Activated naive CD4-positive, alpha-beta T cell treated with anti-CD3 and anti-CD28 coated beads, Interleukin-2, amount 50 U/mL, for 72 hours (primary cell): Measurements from ENCODE around the gene GZMA. TPM values are rescaled to one million over a fixed set of nuclear protein-coding genes. Genes with fewer than 3 reads are reported as not detected.
"Not testable (repeated sequence)": the region's sequence is repeated elsewhere in the genome, so short reads cannot be mapped to it uniquely, and the experiment has no call there.

Experiments used
- ATAC-seq, 2 donors: fragments of 150-1000 bp; cut with Tn5 transposase; 2 replicates each; pipeline ENCODE4 v1.10.0; 2021; ENCODE audit warnings: mild to moderate bottlenecking in 2 of 2, moderate library complexity in 2 of 2
- DNase-seq, 2 donors: peaks; one replicate each; pipeline ENCODE4 v3.0.0; 2021 to 2022; ENCODE audit warnings: low spot score in 2 of 2
- H3K27ac Mint-ChIP-seq, 2 donors: one replicate each; pipeline ENCODE4 v1.8.0; 2022; ENCODE audit warnings: mild to moderate bottlenecking in 2 of 2, mixed read lengths in 2 of 2
- H3K36me3 Mint-ChIP-seq, 2 donors: one replicate each; pipeline ENCODE4 v1.8.0; 2022; ENCODE audit warnings: mixed read lengths in 2 of 2
- H3K9me3 Mint-ChIP-seq, 2 donors: one replicate each; pipeline ENCODE4 v1.8.0; 2022; ENCODE audit warnings: mixed read lengths in 2 of 2
- total RNA-seq, 2 donors: library from RNA; stranded (reverse); gene quantifications; one replicate each; pipeline ENCODE4 v1.2.3, GENCODE V29; 2022

Gene GZMA
- total RNA-seq, result 1 to 10 TPM; 1.7 to 3.3 TPM

DNA sequence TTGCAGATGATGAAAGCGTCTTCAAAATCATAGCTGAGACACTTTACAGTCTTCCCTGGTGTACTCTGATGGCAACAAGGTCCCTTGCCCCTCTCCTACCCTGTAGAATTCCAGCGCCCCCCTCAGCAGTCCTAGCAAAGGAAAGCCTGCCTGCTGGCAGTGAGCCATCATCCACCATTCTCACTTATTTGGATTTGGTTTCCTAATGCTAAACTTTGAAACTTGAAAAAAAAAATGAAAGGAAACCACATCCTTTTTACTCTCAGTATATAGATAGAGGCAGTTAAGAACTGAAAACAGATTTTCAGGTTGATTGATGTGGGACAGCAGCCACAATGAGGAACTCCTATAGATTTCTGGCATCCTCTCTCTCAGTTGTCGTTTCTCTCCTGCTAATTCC is at the start of gene GZMA:
GZMA (plus strand) TSS at position 299 of the 400 bp plus-strand sequence; CDS start at position 336, 37 bp downstream.
- DNase-seq, result peak in 1 of 2 donors; percentile 31
- peak within 1 kb of the TSS; percentile 3 to 83 for H3K27ac Mint-ChIP-seq
- peaks cover 25 to 30% of the 10 kb centered on the region in 2 donors for H3K9me3 Mint-ChIP-seq
- H3K36me3 Mint-ChIP-seq, result peaks cover 27 to 42% of the 10 kb centered on the region in 2 donors
- peak; percentile 82 to 94 for ATAC-seq

DNA sequence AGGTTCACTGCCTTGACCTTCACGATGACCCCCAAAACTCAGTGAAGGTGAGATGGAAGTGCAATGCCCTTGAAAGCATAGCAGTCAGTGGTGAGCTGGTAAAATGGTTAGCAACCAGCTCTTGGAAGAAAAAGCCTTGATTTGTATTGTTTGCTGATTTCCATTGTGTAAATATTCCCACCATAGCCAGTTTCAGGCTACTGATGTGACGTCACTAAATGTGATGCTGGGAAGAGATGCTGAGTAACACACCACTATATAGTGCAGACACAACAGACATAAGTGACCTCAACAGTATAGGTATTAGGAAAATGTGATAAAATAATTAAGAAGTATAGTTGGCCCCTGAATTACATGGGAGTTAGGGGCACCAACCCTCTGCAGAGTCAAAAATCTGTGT is 47.3 kb upstream of the GZMA start:
- ATAC-seq, result no peak
- Mint-ChIP-seq H3K27ac (no peak overlapping the region), H3K9me3 (peaks cover 16 to 20% of the 10 kb centered on the region in 2 donors), H3K36me3 (peaks cover 19 to 23% of the 10 kb centered on the region in 2 donors)
- DNase-seq, result no peak

DNA sequence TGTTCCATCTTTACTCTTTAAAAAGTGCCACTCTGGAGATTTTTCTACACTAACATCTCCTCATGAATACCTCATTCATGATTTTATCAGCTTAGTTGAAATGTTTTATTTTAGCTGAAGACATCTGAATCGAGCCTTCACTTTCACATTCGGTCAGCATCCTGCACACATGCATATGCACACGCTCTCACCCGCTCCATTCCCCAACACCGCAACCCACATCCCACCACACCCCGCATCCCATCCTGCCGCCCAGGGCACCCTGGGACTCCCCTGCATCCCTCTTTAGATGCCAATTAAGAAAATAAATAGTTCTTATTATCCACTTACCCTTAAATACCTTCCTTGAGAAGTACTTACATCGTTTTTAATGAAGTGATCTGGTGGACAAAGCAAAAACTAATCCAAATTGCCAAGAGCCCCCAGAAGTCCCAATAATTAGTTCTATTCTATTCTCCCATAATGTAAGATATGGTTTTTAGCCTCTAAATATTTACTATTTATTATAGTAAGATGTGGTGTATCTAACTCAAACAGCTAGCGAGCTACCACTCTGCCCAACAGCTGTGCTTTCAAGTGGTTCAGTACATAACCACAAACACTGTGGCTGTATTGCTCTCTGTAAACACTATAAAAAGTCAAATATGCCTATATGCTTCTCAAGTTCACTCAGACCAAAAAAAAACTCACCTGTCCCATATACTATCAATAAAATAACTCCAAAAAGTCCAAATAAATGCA is 40.2 kb upstream of the GZMA start:
- H3K9me3 Mint-ChIP-seq, result peaks cover 7 to 11% of the 10 kb centered on the region in 2 donors
- peaks cover 10 to 14% of the 10 kb centered on the region in 2 donors for H3K36me3 Mint-ChIP-seq
- peak; percentile 39 to 57 for DNase-seq
- peak; percentile 78 to 89 for ATAC-seq
- peak overlapping the region; percentile 58 to 61 for H3K27ac Mint-ChIP-seq

DNA sequence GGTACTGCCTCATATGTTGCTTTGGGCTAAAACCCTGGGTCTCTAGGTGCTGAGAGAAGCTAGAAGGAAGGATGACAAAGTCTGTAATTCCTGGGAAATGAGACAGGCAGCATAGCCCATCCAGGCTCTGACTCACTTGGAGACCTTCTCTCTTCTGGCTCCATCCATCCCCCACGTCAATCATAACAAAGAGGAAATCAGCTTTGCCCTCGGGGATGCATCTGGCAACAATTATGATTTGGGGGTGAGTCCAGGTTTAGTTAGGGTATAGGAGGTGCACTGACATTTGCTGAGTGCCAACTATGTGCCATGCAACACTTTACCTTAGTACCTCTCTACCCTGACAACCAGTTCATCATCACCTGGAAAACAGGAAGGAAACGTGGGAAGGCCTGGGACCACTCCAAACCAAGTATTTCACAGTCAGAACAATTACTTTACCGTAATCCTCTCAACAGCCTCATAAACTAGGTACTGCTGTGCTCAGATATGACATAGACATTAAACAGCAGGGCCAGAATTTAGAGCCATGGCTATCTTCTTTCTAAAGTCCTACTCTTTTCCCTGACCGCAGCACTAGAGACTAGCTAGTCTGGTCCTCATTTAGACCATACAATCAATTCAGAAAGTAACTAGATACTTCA is 39.1 kb upstream of the GZMA start:
- H3K27ac Mint-ChIP-seq, result no peak overlapping the region
- ATAC-seq, result no peak

DNA sequence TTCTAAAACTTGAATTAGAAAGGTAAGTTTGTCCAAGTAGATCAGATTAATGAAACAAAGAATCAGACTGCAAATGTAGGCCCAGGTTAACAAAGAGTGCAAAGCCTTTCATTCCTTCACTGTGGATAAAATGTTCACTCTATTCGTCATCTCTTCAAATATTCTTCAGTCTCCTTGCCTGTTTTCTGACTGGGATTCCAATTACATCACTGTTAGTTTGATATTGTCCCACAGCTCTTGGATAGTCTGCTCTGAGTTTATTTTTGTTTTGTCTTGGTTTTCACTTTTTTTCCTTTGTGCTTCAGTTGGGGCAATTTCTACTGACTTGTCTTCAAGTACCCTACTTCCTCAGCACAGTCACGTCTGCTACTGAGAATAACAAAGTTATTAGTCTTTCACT is 38.5 kb upstream of the GZMA start:
- ATAC-seq (no peak), DNase-seq (no peak)
- H3K27ac Mint-ChIP-seq, result no peak overlapping the region
- peaks cover 10 to 14% of the 10 kb centered on the region in 2 donors for H3K36me3 Mint-ChIP-seq
- H3K9me3 Mint-ChIP-seq, result peaks cover 7 to 11% of the 10 kb centered on the region in 2 donors

More for the DNA sequence above, 39.1 kb upstream of the GZMA start:
- no peak for DNase-seq
- H3K36me3 Mint-ChIP-seq, result peaks cover 10 to 14% of the 10 kb centered on the region in 2 donors
- H3K9me3 Mint-ChIP-seq, result peaks cover 7 to 11% of the 10 kb centered on the region in 2 donors

DNA sequence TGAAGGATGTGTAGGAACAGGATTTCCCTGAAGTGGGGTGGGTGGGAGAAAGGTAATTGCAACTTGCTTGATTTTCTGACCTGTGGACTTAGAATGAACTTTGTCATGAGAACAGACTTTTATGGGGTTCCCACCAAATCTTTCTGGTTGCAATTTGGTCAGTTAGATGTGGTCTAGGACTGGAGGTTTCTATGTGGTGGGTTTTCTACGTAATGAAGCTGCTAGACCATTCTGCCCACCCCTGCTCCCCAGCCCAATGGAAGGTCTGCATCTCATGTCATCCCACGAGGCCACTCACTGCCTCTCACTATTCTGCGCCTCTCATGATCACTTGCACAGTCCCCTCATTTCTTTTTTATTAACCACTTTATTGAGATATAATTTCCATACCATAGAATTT is 37.9 kb upstream of the GZMA start:
- H3K27ac Mint-ChIP-seq, result no peak overlapping the region
- H3K36me3 Mint-ChIP-seq, result peaks cover 10 to 14% of the 10 kb centered on the region in 2 donors
- ATAC-seq (no peak), DNase-seq (no peak)
- peaks cover 9 to 14% of the 10 kb centered on the region in 2 donors for H3K9me3 Mint-ChIP-seq

DNA sequence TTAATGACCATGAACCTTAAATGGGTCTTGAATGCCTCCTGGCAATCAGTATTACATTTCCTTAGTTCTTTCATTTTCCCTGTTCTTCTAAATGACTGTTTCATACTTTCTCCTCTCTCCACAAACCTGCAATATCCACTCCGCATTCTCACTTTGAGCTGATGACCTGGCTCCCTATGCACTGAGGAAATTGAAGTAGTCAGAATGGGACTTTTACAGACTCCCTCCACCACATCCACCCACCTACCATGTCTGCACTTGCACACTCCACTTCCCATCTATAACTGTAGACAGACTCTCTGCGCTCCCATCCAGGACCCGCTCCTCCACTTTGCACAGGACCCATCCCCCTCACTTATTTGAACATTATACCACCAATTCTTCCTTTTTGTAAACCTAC is 36.2 kb upstream of the GZMA start:
- ATAC-seq (peak; percentile 56 to 71), DNase-seq (no peak)
- H3K27ac Mint-ChIP-seq, result peak overlapping the region in 1 of 2 donors; percentile 54
- H3K36me3 Mint-ChIP-seq, result peaks cover 0 to 10% of the 10 kb centered on the region in 2 donors
- peaks cover 12 to 13% of the 10 kb centered on the region in 2 donors for H3K9me3 Mint-ChIP-seq

DNA sequence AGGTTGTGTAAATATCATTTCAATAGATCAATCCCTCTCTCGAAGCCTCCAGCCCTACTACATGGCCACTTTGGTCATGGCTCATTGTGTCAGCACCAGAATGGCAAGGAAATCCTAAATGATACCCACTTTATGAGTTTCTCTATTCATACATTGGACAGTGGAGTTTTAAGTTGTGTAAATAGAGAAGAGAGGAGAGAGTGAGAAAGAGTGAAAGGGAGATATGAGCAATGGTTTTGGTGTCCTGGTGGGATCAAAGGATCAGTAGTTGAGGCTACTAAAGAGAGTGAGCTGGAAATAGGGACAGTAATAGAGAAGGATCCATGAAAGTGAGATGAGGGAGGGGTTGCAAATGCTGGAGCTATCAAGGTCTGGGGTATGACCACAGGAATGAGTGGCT is 31.5 kb upstream of the GZMA start:
- H3K36me3 Mint-ChIP-seq, result peaks cover 0 to 10% of the 10 kb centered on the region in 2 donors
- no peak overlapping the region for H3K27ac Mint-ChIP-seq
- H3K9me3 Mint-ChIP-seq, result peaks cover 8 to 10% of the 10 kb centered on the region in 2 donors
- DNase-seq, result no peak
- peak; percentile 39 to 69 for ATAC-seq

DNA sequence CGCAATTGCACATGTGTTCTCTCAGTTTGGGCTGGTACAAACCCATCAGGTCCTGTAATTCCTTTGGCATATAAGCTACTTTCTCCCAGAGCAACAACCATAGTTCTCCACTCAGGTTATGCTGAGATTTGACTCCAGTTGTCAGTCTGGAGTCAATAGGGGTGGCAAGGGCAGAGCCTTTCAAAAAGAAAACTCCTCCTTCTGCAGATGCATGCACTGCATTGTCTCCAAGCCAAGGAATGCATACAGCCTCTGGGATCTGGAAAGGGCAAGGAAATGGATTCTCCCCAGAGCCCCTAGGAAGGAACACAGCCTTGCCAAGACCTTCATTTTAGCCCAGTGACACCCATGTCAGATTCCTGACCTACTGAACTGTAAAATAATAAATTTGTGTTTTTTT is 31.0 kb upstream of the GZMA start:
- DNase-seq (no peak), ATAC-seq (no peak)
- Mint-ChIP-seq H3K36me3 (peaks cover 0 to 6% of the 10 kb centered on the region in 2 donors), H3K27ac (no peak overlapping the region), H3K9me3 (peaks cover 7 to 8% of the 10 kb centered on the region in 2 donors)

DNA sequence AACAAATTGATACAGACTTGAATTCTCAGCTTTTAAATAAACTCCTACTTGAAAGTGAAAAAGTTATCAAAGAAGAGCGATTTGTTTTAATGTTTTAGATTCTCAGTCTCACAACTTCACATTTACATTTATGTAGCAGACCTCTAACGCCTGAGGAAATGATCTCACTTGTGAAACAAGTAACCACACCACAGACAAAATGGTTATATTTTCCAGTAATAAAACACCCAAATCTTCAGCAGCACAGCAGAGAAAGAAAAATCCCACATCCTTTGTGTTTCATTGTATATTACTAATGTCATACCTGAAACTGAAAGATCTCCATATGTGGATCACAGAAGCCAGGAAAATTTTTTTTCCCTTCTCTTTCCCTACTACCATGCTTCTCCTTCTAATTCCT is 29.8 kb upstream of the GZMA start:
- no peak for DNase-seq
- H3K9me3 Mint-ChIP-seq, result peaks cover 5 to 8% of the 10 kb centered on the region in 2 donors
- ATAC-seq, result peak; percentile 87 to 89
- peak overlapping the region; percentile 13 to 71 for H3K27ac Mint-ChIP-seq
- H3K36me3 Mint-ChIP-seq, result no peaks in the 10 kb centered on the region

DNA sequence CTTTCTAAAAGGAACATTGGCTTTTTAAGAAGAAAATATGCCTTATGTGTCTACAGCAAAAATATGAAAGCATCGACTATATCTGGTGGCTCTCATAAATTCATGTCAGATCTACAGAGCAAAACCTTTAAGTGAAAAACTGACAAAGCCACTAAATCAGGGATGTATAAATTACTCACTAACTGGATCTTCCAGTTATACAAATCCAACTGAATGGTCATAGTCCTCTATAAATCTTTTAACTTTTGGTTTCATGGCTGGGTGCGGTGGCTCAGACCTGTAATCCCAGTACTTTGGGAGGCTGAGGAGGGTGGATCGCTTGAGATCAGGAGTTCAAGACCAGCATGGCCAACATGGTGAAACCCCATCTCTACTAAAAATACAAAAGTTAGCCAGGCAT is 29.2 kb upstream of the GZMA start:
- peaks cover 1 to 4% of the 10 kb centered on the region in 2 donors for H3K36me3 Mint-ChIP-seq
- peaks cover 8 to 12% of the 10 kb centered on the region in 2 donors for H3K9me3 Mint-ChIP-seq
- peak overlapping the region in 1 of 2 donors; percentile 71 for H3K27ac Mint-ChIP-seq
- ATAC-seq (peak; percentile 34 to 42), DNase-seq (no peak)

DNA sequence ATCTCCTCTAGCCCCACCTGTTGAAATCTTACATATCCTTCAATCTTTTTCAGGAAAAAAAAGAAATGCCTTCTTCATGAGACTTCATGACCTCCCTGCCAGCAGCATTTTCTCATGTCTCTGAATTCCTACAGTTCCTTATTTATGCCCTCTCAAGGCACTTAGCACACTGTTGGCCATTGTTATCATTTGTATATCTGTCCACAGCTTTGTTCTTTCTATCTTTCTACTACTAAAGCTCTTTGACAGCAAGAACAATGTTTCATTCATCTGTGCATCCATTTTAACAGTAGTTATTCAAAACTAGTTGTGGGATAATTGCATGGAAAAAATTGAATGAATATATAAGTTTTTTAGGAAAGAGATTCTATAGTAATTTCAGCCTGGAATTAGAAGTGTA is 20.9 kb upstream of the GZMA start:
- H3K9me3 Mint-ChIP-seq, result peaks cover 19 to 26% of the 10 kb centered on the region in 2 donors
- DNase-seq, result no peak
- no peak overlapping the region for H3K27ac Mint-ChIP-seq
- H3K36me3 Mint-ChIP-seq, result peaks cover 23 to 46% of the 10 kb centered on the region in 2 donors
- no peak for ATAC-seq

DNA sequence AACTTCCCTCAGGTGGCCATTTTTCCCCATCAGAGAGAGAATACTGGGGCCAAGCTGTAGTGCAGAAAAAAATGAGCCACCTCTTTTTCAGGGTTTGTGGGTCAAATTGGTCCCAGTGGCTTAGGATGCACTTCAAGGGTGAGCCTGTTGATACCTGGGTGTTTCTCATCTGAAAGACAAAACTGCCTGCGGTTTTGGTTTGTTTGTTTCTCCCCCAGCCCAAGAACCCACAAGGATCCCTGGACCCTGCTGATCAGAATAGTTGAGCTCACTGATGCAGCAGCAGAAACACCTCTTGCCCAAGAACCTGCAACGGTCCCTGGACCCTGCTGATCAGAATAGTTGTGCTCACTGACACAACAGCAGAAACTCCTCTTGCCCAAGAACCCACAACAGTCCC is 13.1 kb upstream of the GZMA start:
- Mint-ChIP-seq H3K9me3 (peaks cover 23 to 31% of the 10 kb centered on the region in 2 donors), H3K36me3 (peaks cover 11 to 12% of the 10 kb centered on the region in 2 donors)
- ATAC-seq, DNase-seq, H3K27ac Mint-ChIP-seq: not testable (repeated sequence)

DNA sequence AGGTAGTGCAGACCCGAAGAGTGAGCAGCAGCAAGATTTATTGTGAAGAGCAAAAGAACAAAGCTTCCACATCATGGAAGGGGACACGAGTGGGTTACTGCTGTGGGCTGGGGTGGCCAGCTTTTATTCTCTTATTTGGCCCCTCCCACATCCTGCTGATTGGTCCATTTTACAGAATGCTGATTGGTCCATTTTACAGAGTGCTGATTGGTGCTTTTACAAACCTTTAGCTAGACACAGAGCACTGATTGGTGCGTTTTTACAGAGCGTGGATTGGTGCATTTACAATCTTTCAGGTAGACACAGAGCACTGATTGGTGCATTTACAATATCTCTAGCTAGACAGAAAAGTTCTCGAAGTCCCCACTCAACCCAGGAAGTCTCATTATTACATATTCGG is 11.4 kb upstream of the GZMA start:
- DNase-seq, H3K27ac Mint-ChIP-seq, ATAC-seq: not testable (repeated sequence)
- Mint-ChIP-seq H3K36me3 (peaks cover 11 to 12% of the 10 kb centered on the region in 2 donors), H3K9me3 (peaks cover 19 to 24% of the 10 kb centered on the region in 2 donors)

DNA sequence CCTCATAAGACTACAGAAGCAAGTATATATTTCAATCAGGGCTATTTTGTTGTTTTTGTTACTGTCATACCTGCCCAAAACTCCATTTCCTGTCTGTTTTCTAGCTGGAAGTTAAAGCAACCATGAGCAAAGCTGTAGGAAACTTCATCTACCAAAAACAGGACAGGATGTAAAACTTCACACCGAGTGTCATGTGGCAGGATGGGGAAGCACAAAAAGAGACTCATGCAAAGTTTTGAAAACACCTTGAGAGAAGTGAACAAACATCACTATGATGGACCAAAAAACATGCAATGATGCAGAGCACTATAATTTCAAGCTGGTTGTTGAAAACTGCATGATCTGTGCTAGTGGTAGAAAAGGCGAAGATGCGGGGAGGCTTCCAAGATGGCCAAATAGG is 6.3 kb upstream of the GZMA start:
- ATAC-seq, result peak in 1 of 2 donors; percentile 64
- H3K36me3 Mint-ChIP-seq, result peaks cover 26 to 45% of the 10 kb centered on the region in 2 donors
- no peak overlapping the region for H3K27ac Mint-ChIP-seq
- DNase-seq, result no peak
- peaks cover 38 to 47% of the 10 kb centered on the region in 2 donors for H3K9me3 Mint-ChIP-seq

DNA sequence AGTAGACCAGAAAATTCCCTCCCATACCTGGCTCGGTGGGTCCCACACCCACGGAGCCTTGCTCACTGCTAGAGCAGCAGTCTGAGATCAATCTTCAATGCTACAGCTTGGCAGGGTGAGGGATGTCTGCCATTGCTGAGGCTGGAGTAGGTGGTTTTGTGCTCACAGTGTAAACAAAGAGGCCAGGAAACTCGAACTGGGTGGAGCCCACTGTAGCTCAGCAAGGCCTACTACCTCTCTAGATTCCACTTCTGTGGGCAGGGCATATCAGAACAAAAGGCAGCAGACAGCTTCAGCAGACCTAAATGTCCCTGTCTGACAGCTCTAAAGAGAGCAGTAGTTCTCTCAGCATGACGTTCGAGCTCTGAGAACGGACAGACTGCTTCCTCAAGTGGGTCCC is 5.6 kb upstream of the GZMA start:
- ATAC-seq, result no peak
- Mint-ChIP-seq H3K36me3 (peaks cover 26 to 46% of the 10 kb centered on the region in 2 donors), H3K27ac (no peak overlapping the region), H3K9me3 (peaks cover 38 to 42% of the 10 kb centered on the region in 2 donors)
- no peak for DNase-seq

DNA sequence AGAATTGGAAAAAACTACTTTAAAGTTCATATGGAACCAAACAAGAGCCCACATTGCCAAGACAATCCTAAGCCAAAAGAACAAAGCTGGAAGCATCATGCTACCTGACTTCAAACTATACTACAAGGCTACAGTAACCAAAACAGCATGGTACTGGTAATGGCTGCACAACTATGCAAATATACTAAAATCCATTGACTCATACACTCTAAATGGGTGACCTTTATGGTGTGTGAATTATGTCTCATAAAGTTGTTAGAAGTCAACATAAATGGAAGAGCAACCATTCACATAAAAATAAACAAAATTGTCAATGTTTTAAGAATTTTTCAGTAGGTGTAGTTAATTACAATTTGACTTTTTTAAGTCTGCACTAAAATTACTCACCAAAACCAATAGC is 1.3 kb upstream of the GZMA start:
- peak; percentile 11 to 38 for ATAC-seq
- DNase-seq, result not testable (repeated sequence)
- peaks cover 31 to 35% of the 10 kb centered on the region in 2 donors for H3K9me3 Mint-ChIP-seq
- peak overlapping the region in 1 of 2 donors; percentile 83 for H3K27ac Mint-ChIP-seq
- H3K36me3 Mint-ChIP-seq, result peaks cover 31 to 44% of the 10 kb centered on the region in 2 donors
